ENCODE data around the gene CIAPIN1. TPM values are rescaled to one million over a fixed set of nuclear protein-coding genes. Genes with fewer than 3 reads are reported as not detected.

The CIAPIN1 gene
- total RNA-seq, 1 donor from 2014 or later = 31.2 TPM

- ATAC-seq = peak; percentile 55
- peaks cover 27% of the 10 kb centered on the region for H3K4me1 ChIP-seq
- intact Hi-C loops (cut with DNase I) = no loop called here
- H3K36me3 ChIP-seq = peaks cover 71% of the 10 kb centered on the region
- peak overlapping the region; percentile 93 for H3K27ac ChIP-seq
- TF ChIP-seq CTCF (IDR thresholded peaks at IDR 0.05) = no peak
- H3K4me3 ChIP-seq = peak overlapping the region; percentile 95
- no peaks in the 10 kb centered on the region for H3K27me3 ChIP-seq
- H3K9me3 ChIP-seq = no peaks in the 10 kb centered on the region
- DNase-seq = no peak
Observed at GRCh38 chr16:57462978-57463362, 15.8 kb upstream of the CIAPIN1 start.

- TF ChIP-seq CTCF (IDR thresholded peaks at IDR 0.05) = peak; percentile 99
- H3K27me3 ChIP-seq = no peaks in the 10 kb centered on the region
- no peaks in the 10 kb centered on the region for H3K9me3 ChIP-seq
- H3K36me3 ChIP-seq = peaks cover 71% of the 10 kb centered on the region
- DNase-seq (peak; percentile 95), ATAC-seq (peak; percentile 97)
- H3K27ac ChIP-seq = peak within 1 kb of the TSS; percentile 93
- H3K4me3 ChIP-seq = peak within 1 kb of the TSS; percentile 95
- intact Hi-C loops (cut with DNase I) = no loop called here
- peaks cover 27% of the 10 kb centered on the region for H3K4me1 ChIP-seq
Observed at GRCh38 chr16:57462209-57462977, 15.2 kb upstream of the CIAPIN1 start, which contains the start of gene POLR2C. Gene POLR2C (plus strand): TSS chr16:57462679. CDS start chr16:57462725, 46 bp downstream.

- Histone ChIP-seq H3K36me3 (peaks cover 61% of the 10 kb centered on the region), H3K27me3 (no peaks in the 10 kb centered on the region), H3K4me3 (no peak overlapping the region), H3K4me1 (peaks cover 5% of the 10 kb centered on the region), H3K9me3 (no peaks in the 10 kb centered on the region), H3K27ac (no peak overlapping the region)
- ATAC-seq (no peak), DNase-seq (no peak)
- intact Hi-C loops (cut with DNase I) = no loop called here
- TF ChIP-seq CTCF (IDR thresholded peaks at IDR 0.05) = no peak
Observed at GRCh38 chr16:57452021-57452420, 4.8 kb upstream of the CIAPIN1 start.

GRCh38 chr16:57446531-57447185, 527 bp downstream of the CIAPIN1 start:
- peaks cover 9% of the 10 kb centered on the region for H3K36me3 ChIP-seq
- peak overlapping the region; percentile 84 for H3K27ac ChIP-seq
- H3K4me3 ChIP-seq = peak overlapping the region; percentile 78
- no peaks in the 10 kb centered on the region for H3K9me3 ChIP-seq
- no peak for TF ChIP-seq CTCF (IDR thresholded peaks at IDR 0.05)
- intact Hi-C loops (cut with DNase I) = no loop called here
- no peaks in the 10 kb centered on the region for H3K27me3 ChIP-seq
- no peak for DNase-seq
- ATAC-seq = peak; percentile 43
- H3K4me1 ChIP-seq = peaks cover 12% of the 10 kb centered on the region

- Histone ChIP-seq H3K9me3 (no peaks in the 10 kb centered on the region), H3K36me3 (no peaks in the 10 kb centered on the region), H3K4me3 (no peak overlapping the region), H3K27ac (no peak overlapping the region), H3K4me1 (peaks cover 12% of the 10 kb centered on the region), H3K27me3 (no peaks in the 10 kb centered on the region)
- no peak for TF ChIP-seq CTCF (IDR thresholded peaks at IDR 0.05)
- DNase-seq (no peak), ATAC-seq (no peak)
- intact Hi-C loops (cut with DNase I) = no loop called here
Observed at GRCh38 chr16:57445510-57445909, 1.7 kb downstream of the CIAPIN1 start.

Data from upper lobe of right lung (tissue), 1 donor.